GM18526 (cell line): ENCODE data around the gene SUPT3H.

Experiments
- POLR2A ChIP-seq: IDR thresholded peaks from 3 replicates; pipeline ENCODE4 v1.6.1; 2011; ENCODE audit not compliant: insufficient read length; ENCODE audit errors: extremely low read depth

Gene SUPT3H

GRCh38 chr6:45301348-45302142 lies 76.2 kb downstream of the SUPT3H start:
- no peak for TF ChIP-seq POLR2A

- no peak for TF ChIP-seq POLR2A
Observed at GRCh38 chr6:45300736-45301135, 77.0 kb downstream of the SUPT3H start.

GRCh38 chr6:45299096-45299581 lies 78.6 kb downstream of the SUPT3H start:
- no peak for TF ChIP-seq POLR2A

- no peak for TF ChIP-seq POLR2A
Observed at GRCh38 chr6:45297320-45297719, 80.4 kb downstream of the SUPT3H start.

- TF ChIP-seq POLR2A: no peak
Observed at GRCh38 chr6:45293306-45293705, 84.4 kb downstream of the SUPT3H start.

- no peak for TF ChIP-seq POLR2A
Observed at GRCh38 chr6:45289751-45290514, 87.8 kb downstream of the SUPT3H start.

- no peak for TF ChIP-seq POLR2A
Observed at GRCh38 chr6:45278367-45278766, 99.4 kb downstream of the SUPT3H start.

- no peak for TF ChIP-seq POLR2A
Observed at GRCh38 chr6:45275358-45275757, 102.4 kb downstream of the SUPT3H start.

- no peak for TF ChIP-seq POLR2A
Observed at GRCh38 chr6:45272626-45273025, 105.1 kb downstream of the SUPT3H start.

GRCh38 chr6:45265246-45265645 lies 112.5 kb downstream of the SUPT3H start:
- TF ChIP-seq POLR2A: no peak

- no peak for TF ChIP-seq POLR2A
Observed at GRCh38 chr6:45260696-45261095, 117.0 kb downstream of the SUPT3H start.

- no peak for TF ChIP-seq POLR2A
Observed at GRCh38 chr6:45256697-45257695, 120.7 kb downstream of the SUPT3H start.

- TF ChIP-seq POLR2A: no peak
Observed at GRCh38 chr6:45255434-45255833, 122.3 kb downstream of the SUPT3H start.

- no peak for TF ChIP-seq POLR2A
Observed at GRCh38 chr6:45254253-45254652, 123.5 kb downstream of the SUPT3H start.

- TF ChIP-seq POLR2A: no peak
Observed at GRCh38 chr6:45253453-45253852, 124.3 kb downstream of the SUPT3H start.
